ENCODE data around the gene KLHL25.

GRCh38 chr15:85834651-85835050 lies 39.9 kb upstream of the KLHL25 start:
- TF ChIP-seq EZH2 (IDR thresholded peaks at IDR 0.05) (no peak), POLR2AphosphoS5 (IDR thresholded peaks at IDR 0.05; ENCODE audit: borderline replicate concordance, low read depth, low read length) (no peak)
